ENCODE data around the gene ANKMY1.

- TF ChIP-seq SUZ12 (IDR thresholded peaks at IDR 0.05; ENCODE audit: extremely low read depth, insufficient read depth, insufficient read length) = no peak
- no peak for TF ChIP-seq ZNF274 (IDR thresholded peaks at IDR 0.05; ENCODE audit: low read depth, low read length)
Measured at GRCh38 chr2:240505910-240506309, 51.9 kb downstream of the ANKMY1 start.

All from NT2/D1 (cell line).